OCI-LY7 (cell line): ENCODE data around the gene HEXIM2. TPM values are rescaled to one million over a fixed set of nuclear protein-coding genes. Genes with fewer than 3 reads are reported as not detected.

ENCODE experiments used
- BruUV-seq: library from RNA; stranded (reverse); fragments of 400-500 nt; replicated peaks from 2 replicates; lab custom pipeline; 2021; lab: Mats Ljungman, UMichigan
- CTCF ChIA-PET: fragments of 300-600 bp; sonication (Branson Sonifier 250); formaldehyde crosslinking; loops from one replicate; lab custom pipeline; 2022; ENCODE audit warnings: antibody characterized with exemption; ENCODE audit not compliant: unreplicated experiment; lab: Charles Lee
- POLR2A ChIA-PET: fragments of 300-600 bp; sonication (Branson Sonifier 250); formaldehyde crosslinking; loops from one replicate; lab custom pipeline; 2022; ENCODE audit warnings: antibody characterized with exemption; lab: Charles Lee
- DNase-seq: peaks from one replicate; pipeline ENCODE4 v3.0.0-alpha.2; 2015; ENCODE audit warnings: low spot score
- H2AFZ ChIP-seq: fragments of 200-600 bp; sonication (generic), shearing (Covaris generic); 2 replicates; pipeline ENCODE4 v1.6.1; 2014; ENCODE audit warnings: mild to moderate bottlenecking, antibody characterized with exemption, low read length, moderate library complexity
- H3K27ac ChIP-seq: fragments of 200-600 bp; sonication (generic); 2 replicates; pipeline ENCODE4 v1.5.1; 2014; ENCODE audit warnings: mixed run types, low read depth, mild to moderate bottlenecking, moderate library complexity, low read length, inconsistent platforms; ENCODE audit not compliant: poor library complexity, severe bottlenecking
- H3K36me3 ChIP-seq: fragments of 200-600 bp; sonication (generic); 2 replicates; pipeline ENCODE4 v1.6.1; 2014; ENCODE audit warnings: mild to moderate bottlenecking, antibody characterized with exemption, low read length, moderate library complexity, mixed read lengths; ENCODE audit not compliant: insufficient read depth
- H3K4me1 ChIP-seq: fragments of 200-600 bp; sonication (generic); 2 replicates; pipeline ENCODE4 v1.5.1; 2014; ENCODE audit warnings: mild to moderate bottlenecking, low read length; ENCODE audit not compliant: insufficient read depth, poor library complexity, severe bottlenecking
- H3K4me2 ChIP-seq: fragments of 200-600 bp; sonication (generic); 2 replicates; pipeline ENCODE4 v1.6.1; 2014; ENCODE audit warnings: mild to moderate bottlenecking, low read length
- H3K4me3 ChIP-seq: fragments of 200-600 bp; sonication (generic); 2 replicates; pipeline ENCODE4 v1.5.1; 2014; ENCODE audit warnings: mild to moderate bottlenecking, low read depth, low read length; ENCODE audit not compliant: poor library complexity, severe bottlenecking
- H3K79me2 ChIP-seq: fragments of 200-600 bp; sonication (generic); 2 replicates; pipeline ENCODE4 v1.6.1; 2016; ENCODE audit warnings: low read depth, mild to moderate bottlenecking, low read length, moderate library complexity, mixed read lengths; ENCODE audit not compliant: insufficient read depth
- H3K9me2 ChIP-seq: fragments of 200-600 bp; sonication (generic); 2 replicates; pipeline ENCODE4 v1.6.1; 2016; ENCODE audit warnings: mild to moderate bottlenecking, low read length, mixed read lengths; ENCODE audit not compliant: insufficient read depth
- H3K9me3 ChIP-seq: fragments of 200-600 bp; sonication (generic); 2 replicates; pipeline ENCODE4 v1.6.1; 2014; ENCODE audit warnings: mild to moderate bottlenecking, mixed run types, low read length, mixed read lengths
- H4K20me1 ChIP-seq: fragments of 200-600 bp; sonication (generic); 2 replicates; pipeline ENCODE4 v1.6.1; 2014; ENCODE audit warnings: mild to moderate bottlenecking, antibody characterized with exemption, low read length, moderate library complexity, mixed read lengths; ENCODE audit not compliant: insufficient read depth
- EZH2phosphoT487 ChIP-seq: fragments of 200-600 bp; sonication (generic); IDR thresholded peaks from 2 replicates; pipeline ENCODE4 v1.6.1; 2018; ENCODE audit warnings: low read depth, borderline replicate concordance, mild to moderate bottlenecking, mixed run types, antibody characterized with exemption, low read length, moderate library complexity, mixed read lengths
- intact Hi-C: fragments of 100-400 bp; cut with micrococcal nuclease; formaldehyde crosslinking; loops from one replicate; pipeline ENCODE4 v1.10.0; 2022; ENCODE audit not compliant: unreplicated experiment
- total RNA-seq, 2 experiments: library from RNA; depleted of rRNA in 1 of 2; stranded (reverse); fragments of >200 nt in 1 of 2; shearing (Covaris generic) in 1 of 2; gene quantifications; 2 replicates each; pipeline ENCODE4 v1.2.3, GENCODE V29; 2014 to 2022
- TF ChIP-seq, protein P1 (sequence below): fragments of 200-600 bp; sonication (generic); conservative IDR thresholded peaks from 2 replicates; pipeline ENCODE4 v1.5.1; 2014; ENCODE audit warnings: mild to moderate bottlenecking, antibody characterized with exemption, low read length, moderate library complexity, mixed read lengths

The HEXIM2 gene
- total RNA-seq, 2 experiments from 2014 or later, result 8.6 to 11.1 TPM

DNA sequence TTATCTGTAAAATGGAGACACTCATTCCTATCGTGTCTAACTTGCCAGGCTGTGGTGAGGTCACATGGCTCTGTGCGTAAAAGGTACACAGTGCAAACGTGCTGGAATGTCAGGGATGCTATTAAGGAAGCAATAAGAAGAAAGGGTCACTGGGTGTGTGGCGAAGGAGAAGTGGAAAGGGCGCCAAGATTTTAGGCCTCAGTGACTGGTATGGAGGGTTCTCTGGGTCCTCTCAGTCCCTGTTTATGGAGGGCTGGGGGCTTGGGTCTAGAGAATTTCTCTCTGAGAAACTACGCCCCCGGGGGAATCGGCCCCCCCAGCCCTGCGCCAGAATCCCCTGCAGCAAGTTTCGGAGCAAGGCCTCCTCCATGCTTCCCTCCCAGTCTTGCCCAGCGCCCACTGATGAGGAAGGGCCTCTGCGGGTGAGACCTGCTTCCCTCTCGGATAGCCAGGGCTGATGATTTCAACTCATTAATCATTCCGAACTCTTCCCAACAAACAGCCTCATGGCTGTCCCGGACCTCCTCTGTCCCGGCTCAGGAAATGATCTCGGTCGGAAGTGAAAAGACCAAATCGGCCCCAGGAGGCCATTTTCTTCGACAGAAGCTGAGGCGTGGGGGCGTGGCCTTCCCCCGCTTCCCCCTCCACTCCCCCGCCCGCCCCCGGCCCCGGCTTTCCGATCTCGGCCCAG is 14.6 kb upstream of the HEXIM2 start:
- intact Hi-C loops, result loop anchor here (1.0 kb wide), 2 partner anchors 12 to 14 kb away; partner anchors contain the start of genes ACBD4 and HEXIM2
- Histone ChIP-seq H2AFZ (peak overlapping the region; percentile 84), H3K9me3 (no peaks in the 10 kb centered on the region), H3K4me1 (peaks cover 46% of the 10 kb centered on the region), H3K27ac (peak overlapping the region; percentile 88), H3K36me3 (no peaks in the 10 kb centered on the region), H3K9me2 (no peaks in the 10 kb centered on the region), H3K79me2 (peaks cover 16% of the 10 kb centered on the region; the same call in 1 of the 2 replicates), H3K4me3 (peak overlapping the region; percentile 75), H4K20me1 (peaks cover 15% of the 10 kb centered on the region; the same call in 1 of the 2 replicates), H3K4me2 (peak overlapping the region; percentile 95)
- POLR2A ChIA-PET, result interaction anchor here (0.7 to 0.8 kb wide), 2 partner anchors 14 to 36 kb away, joined by 3 read pairs; no protein-coding TSS in a partner anchor
- TF ChIP-seq, protein P1, sequence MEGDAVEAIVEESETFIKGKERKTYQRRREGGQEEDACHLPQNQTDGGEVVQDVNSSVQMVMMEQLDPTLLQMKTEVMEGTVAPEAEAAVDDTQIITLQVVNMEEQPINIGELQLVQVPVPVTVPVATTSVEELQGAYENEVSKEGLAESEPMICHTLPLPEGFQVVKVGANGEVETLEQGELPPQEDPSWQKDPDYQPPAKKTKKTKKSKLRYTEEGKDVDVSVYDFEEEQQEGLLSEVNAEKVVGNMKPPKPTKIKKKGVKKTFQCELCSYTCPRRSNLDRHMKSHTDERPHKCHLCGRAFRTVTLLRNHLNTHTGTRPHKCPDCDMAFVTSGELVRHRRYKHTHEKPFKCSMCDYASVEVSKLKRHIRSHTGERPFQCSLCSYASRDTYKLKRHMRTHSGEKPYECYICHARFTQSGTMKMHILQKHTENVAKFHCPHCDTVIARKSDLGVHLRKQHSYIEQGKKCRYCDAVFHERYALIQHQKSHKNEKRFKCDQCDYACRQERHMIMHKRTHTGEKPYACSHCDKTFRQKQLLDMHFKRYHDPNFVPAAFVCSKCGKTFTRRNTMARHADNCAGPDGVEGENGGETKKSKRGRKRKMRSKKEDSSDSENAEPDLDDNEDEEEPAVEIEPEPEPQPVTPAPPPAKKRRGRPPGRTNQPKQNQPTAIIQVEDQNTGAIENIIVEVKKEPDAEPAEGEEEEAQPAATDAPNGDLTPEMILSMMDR, result no peak
- no peak for TF ChIP-seq EZH2phosphoT487
- CTCF ChIA-PET, result interaction anchor here (0.6 kb wide), 1 partner anchor 236 kb away, joined by 5 read pairs; no protein-coding TSS in a partner anchor
- no TSS peak for BruUV-seq
- DNase-seq, result peak; percentile 87

GRCh38 chr17:45147581-45148182 is 14.0 kb upstream of the HEXIM2 start:
- POLR2A ChIA-PET, result interaction anchor here (0.7 to 2.2 kb wide), 5 partner anchors 11 to 261 kb away, joined by 3 to 17 read pairs (median 4); partner anchors contain the start of gene HEXIM2
- peak; percentile 98 for DNase-seq
- Histone ChIP-seq H3K79me2 (peaks cover 16% of the 10 kb centered on the region; the same call in 1 of the 2 replicates), H3K4me2 (peak overlapping the region; percentile 95), H4K20me1 (peaks cover 15% of the 10 kb centered on the region; the same call in 1 of the 2 replicates), H3K36me3 (no peaks in the 10 kb centered on the region), H3K27ac (peak overlapping the region; percentile 88), H3K9me3 (no peaks in the 10 kb centered on the region), H3K4me3 (peak overlapping the region; percentile 75), H3K9me2 (no peaks in the 10 kb centered on the region), H3K4me1 (peaks cover 46% of the 10 kb centered on the region), H2AFZ (peak overlapping the region; percentile 84; the same call in 1 of the 2 replicates)
- TF ChIP-seq, protein P1, result no peak
- CTCF ChIA-PET, result interaction anchor here (0.6 kb wide), 1 partner anchor 210 kb away, joined by 5 read pairs; no protein-coding TSS in a partner anchor
- intact Hi-C loops, result loop anchor here (1.0 kb wide), 2 partner anchors 12 to 14 kb away; partner anchors contain the start of genes ACBD4 and HEXIM2
- BruUV-seq, result no TSS peak
